Activated CD4-positive, CD25-positive, alpha-beta regulatory T cell treated with anti-CD3 and anti-CD28 coated beads, Interleukin-2, amount 50 U/mL, for 16 hours (primary cell): ENCODE results near the gene ZNF787.
A peak's percentile ranks its signal among the peaks of the same experiment; 100 is the strongest.

Source experiments
- DNase-seq: peaks from one replicate; pipeline ENCODE4 v3.0.0-alpha.2; 2020; ENCODE audit warnings: low read depth, low spot score

Gene ZNF787

DNA sequence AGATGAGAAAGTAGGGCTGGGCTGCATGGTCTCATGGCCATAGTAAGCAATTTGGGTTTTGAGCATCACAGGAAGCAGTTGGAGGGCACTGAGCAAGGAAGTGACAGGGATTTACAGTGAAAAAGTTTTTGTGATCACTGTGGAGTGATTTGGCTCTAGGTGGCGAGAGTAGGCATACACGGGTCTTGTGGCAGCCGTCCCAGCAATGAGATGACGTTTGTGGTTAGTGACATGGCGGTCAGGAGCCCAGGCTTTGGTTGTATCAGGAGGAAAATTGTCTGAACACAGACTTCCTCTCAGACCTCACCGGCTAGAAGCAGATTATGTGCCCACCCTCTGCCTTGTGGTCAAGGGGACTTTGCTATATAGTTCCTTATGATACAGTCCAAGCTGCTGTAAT lies 23.3 kb upstream of the ZNF787 start:
- no peak for DNase-seq

DNA sequence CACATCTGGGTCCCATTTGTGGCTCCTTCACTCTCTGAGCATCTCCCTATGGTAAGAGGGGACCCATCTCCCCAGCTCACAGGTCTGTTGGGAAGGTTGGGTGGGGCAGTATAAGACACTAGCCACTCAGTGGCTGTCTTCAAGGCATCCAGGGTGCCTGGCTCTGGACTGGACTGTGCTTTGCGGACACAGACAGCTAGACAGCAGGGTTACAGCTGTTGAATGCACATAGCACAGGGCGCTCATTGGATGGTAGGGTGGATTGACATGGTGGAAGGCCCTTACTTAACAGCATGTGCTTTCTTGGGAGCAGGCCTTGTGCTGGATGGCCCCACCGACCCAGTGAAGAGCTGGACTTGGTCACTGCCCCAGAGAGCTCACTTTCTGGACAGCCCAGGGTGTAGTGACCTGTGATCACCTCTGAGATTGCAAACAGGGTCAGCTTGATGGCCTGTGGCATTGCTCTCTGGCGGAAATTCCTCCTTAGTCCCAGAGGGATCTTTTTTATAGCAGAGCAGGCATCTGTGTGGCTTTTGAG lies 21.9 kb upstream of the ZNF787 start:
- DNase-seq = no peak

DNA sequence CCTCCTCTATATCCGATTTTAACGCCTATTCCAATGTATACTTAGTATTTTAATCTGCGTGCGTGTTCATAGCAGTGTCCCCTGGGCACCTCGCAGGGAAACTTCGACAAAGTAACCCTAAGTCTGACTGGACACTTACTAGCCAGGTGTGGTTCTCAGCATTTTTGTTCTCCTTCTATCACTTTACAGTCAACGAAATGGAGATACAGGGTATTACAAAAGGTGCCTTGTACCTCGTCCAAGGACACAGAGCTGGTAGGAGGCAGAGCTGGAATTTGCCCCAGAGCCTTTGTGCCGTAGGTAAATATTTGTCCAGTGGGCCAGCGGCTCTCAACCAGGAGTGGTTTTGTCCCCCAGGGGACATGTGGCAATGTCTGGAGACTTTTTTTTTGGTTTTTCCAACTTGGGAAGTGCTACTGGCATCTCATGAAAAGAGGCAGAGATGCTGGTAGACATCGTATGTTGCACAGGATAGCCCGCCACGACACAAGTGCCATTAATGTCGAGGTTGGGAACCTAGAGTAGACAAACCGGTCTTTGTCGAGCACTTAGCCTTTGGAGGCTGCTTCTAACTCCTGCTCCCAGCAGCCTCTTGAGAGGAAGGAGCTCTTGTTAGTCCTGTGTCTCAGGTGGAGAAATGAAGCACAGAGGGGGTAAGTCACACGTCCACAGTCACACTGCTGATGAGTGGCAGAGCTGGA lies 21.1 kb upstream of the ZNF787 start:
- no peak for DNase-seq

DNA sequence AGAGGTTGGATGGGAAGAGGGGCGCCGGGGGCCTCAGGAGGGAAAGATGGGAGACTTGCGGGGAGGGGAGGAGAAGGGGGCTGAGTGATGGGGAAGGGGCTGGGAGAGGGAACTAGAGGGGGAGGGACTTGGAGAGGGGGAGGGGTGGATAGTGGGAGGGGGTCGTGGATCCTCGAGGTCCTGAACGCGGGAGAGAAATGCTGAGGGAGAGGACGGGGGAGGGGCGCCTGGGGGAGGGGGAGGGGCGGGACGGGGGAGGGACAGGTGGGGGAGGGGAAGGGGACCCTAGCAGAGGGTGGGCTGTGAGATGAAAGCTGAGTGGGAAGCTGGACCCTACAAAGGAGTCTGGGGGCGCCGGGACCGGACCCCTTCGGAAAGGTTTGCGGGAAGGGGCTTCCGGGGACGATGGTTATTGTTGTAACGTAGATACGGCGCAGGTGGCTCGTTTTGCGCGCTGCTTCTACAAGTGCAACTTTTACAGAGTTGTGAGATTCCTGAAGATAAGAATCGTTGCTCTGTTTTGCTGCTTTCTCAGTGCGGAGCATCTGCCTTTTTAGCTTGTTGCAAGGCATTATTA lies 20.4 kb upstream of the ZNF787 start:
- no peak for DNase-seq

DNA sequence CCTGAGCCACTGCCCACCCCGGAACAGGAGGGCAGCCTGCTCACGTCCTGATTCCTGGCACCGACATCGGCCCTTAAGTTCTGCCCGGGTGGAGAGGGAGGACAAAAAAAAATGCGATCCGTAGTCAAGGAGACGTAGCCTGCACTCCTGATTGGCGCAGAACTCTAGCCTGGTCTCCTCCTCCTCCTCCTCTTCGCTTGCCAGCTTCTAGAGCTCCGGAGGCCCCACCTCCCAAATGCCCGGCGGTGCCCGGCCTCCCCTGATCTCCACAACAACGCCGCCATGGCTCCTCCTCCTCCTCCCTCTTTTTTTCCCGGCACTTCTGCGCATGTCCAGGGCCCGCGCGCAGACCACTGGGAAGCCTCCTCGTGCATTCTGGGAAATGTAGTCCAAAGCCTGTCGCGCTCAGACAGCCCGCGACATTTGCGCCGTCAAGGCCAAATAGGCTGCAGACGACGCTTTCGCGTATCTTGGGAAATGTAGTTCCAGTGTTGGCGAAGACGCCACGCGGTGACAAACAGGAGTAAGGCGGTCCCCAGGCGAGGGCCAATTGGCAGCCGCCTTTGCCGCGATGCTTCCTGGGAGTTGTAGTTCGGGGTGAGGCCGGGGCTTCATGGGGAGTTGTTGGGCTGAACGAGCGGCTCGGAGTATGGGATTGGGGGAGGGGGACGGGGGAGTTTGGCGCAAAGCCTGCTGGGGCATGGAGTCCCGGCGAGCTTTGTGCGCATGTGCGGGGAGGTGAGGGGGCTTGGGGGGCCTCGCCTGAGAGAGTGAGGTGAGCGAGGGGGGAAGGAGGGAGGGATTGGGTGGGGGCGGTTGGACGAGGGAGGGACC lies 19.7 kb upstream of the ZNF787 start, which contains the start of gene ZNF444:
Gene ZNF444, plus strand, starts transcription at position 705 of the 834 bp plus-strand sequence. CDS start 5,625 bp downstream, outside the sequence.
- peak; percentile 100 for DNase-seq

DNA sequence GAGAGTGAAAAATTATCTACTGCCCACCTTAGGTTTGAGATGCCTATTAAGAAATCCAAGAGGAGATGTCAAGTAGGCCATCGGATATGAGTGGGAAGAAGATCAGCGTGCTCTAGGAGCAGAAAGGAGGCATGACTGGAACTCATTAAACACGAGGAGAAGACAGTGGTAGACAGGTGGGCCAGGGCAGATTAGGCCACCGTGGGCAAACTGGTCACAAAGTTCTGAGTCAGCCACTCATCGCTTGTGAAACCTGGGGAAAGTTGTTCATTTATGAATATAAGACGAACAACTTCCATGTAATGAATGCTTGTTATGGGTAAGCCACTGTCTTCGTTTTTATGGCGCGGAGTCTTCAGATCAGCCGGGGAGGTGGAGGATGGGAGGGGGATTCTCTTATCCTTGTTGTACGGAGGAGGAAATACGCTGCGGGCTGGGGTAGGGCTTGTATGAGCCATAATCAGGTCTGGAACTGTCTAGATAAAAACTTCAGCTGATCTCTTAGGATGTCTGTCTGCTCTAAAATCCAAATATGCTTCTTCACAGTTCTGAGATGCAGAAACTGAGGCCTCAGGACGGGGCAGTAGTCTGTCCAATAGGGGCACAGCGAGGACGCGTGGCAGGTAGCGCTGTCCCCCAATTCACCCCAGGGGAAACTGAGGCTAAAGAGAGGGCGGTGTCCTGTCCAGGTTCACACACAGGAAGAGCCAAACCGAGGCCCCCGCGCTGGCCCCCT lies 18.9 kb upstream of the ZNF787 start:
- no peak for DNase-seq

DNA sequence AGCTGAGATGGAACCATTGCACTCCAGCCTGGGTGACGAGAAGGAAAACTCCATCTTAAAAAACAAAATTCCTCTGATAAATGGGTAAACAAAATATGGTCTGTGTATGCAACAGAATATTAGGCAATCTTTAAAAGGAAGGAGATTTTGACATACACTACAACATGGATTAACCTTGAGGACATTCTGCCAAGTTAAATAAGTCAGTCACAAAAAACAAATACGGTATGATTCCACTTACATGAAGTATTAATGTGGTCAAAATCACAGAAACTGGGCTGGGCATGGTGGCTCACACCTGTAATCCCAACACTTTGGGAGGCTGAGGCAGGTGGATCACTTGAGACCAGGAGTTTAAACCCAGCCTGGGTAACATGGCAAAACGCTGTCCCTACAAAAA lies 17.0 kb upstream of the ZNF787 start:
- DNase-seq = no peak

DNA sequence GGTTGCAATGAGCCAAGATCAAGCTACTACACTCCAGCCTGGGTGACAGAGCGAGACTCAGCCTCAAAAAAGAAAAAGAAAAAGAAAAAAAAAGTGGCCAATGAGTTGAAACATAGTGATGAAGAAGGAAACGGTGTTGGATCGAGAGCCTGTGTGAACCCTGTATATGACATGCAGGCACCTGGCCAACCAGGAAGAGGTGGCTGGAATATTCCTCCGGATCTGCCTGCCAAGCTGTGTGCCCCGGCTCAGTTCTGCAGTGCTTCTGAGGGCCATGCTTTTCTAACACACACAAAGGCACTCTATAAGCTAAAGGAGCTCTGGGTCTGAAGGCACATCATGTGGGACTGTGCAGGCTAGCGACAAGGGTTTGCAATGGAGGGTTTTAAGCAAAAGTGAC lies 16.3 kb upstream of the ZNF787 start:
- DNase-seq = no peak

DNA sequence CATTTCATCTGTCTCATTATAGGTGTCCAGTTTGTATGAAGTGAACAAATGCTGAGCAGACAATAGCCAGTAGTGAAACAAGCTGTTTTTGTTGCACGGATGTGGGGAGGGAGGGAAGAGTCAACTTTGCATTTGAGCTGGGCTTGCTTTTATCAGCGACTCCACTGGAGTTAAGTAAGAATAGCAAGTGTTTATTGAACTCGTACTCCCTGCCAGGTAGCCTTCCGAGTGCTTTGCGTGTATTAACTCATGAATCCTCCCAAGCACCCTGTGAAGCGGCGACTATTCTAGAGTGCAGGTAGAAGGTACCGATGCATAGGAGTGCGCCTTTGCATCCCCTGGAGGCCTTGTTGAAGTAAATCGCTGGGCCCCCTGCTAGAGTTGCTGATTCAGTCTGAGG lies 15.3 kb upstream of the ZNF787 start:
- no peak for DNase-seq

DNA sequence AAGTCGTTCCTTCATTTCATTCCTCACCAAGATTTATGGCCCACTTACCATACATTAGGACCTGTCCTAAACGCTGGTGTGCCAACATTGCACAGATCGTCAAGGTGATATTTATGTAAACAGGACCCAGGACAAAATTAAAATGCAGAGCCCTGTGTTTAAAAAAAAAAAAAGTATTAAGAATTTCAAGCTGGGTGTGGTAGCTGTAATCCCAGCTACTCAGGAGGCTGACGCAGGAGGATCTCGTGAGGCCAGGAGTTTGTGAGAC lies 13.5 kb upstream of the ZNF787 start:
- no peak for DNase-seq

DNA sequence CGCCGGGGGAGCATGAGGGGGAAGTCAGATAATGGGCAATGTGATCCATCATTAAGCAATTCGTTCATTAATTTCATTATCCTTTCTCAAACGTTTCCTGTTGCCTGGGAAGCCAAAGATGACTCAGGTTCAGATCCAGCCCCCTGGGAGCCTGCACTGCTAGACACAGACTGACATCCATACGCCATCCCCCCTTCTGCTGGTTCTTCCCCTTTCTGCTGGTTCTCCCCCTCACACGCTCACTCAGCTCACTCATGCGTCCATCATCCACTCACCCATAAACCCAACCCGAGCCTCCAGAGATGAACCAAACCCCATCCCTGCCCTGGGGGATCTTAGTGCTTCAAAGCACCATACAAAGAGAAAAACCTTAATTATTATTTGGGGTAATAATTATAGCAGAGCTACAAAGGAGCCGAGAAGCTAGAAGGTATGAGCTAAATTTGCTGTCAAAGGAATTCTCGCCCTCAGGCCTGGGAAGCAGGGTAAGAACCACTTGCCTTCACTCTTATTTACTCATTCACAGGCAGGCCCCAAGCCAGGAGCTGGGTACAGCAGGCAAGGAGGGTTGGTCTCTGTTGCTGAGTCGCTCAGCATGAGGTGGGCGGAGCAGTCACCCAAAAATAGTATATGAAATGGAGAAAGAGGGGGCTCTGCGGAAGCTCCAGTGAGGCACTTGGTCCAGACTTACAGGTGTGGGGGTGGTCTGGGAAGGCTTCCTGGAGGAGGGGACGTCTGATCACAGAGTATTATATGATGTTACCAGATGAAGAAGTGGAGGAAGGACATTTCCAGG lies 13.0 kb upstream of the ZNF787 start:
- DNase-seq = no peak

DNA sequence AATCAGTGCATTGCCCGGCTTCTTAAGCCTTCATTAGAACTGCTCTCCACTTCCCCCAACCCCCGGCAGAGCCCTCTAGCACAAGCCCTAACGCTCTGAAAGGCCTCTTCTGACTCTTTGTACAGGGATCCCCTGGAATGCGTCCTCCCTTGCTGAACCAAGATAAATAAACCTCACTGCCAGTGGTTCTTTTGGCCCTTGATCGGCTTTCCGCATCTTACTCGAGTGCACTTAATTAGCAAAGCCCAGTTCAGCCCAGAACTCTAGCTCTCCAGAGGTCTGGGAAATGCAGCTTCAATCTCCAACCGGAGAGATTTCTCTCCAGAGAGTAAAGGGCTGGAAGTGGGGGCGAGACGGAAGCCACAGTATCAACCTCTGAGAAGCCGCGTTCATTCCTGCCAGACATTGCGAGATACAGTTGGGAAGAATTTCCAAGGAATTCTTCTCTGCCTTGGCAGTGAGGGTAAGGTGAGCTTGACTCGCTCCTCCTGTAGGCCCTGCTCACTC lies 11.3 kb upstream of the ZNF787 start:
- DNase-seq = no peak

DNA sequence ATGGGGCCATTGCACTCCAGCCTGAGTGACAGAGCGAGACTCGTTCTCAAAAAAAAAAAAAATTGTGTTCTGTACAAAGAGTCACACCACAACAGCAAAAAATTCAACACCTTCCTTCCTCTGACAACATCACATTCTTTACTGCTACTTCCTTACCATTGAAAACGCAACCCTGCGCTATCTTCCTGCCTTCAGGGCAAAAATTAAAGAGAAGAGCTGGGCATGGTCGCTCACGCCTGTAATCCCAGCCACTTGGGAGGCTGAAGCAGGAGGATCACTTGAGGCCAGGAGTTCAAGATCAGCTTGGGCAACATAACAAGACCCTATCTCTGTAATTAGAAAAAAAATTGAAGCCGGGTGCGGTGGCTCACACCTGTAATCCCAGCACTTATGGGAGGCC lies 10.6 kb upstream of the ZNF787 start:
- DNase-seq = no peak

DNA sequence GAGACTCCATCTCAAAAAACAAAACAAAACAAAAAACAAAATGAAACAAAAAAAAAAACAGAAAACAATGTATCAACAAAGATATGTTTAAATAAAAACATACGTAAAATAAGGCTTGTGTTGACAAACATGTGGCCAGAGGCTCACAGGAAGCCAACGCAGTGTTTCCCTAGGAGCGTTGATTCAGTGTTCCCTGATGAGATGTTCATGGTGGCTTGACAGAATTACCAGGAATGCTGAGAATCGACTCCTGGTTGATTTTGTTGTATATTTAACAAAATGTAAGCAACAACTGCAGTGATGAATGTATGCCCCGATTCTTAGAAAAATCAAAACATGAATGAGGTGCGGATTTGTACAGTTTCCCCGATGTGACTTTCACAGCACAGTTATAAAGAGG lies 8.9 kb upstream of the ZNF787 start:
- DNase-seq = no peak

DNA sequence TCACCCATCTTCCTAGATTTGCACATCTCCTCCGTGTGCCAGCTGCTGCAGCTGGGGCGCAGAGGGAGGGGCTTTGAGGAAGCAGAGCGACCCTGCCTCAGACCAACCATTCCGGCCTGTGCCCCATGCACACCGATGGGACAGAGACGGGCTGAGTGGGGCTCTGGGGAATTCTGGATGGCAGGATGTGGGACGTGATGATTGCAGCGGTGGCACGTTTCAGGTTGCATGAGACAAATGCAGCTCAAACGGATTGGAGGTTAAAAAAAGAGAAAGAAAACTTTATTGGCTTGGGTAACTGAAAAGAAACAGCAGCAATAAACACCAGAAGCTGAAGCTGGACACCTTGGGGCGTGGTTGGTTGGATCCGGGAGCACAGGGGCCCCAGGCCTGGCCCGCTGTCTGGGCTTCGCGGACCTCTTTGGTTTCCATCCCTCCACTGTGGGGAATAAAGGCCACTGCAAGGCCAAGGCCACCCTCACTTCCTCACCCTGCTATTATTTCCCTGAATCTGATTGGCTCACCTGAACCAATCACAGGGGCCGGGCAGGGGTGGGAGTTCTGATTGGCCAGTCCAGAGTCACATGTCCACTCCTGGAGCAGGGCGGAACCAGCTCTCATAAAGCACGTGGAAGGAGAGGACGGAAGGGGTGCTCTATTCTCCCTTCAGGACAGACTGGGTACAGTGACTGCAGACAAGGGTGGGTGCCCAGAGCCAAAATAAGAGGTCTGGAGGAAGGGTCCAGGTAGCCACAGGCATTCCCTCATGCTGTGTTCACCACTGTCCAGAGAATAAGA lies 6.1 kb upstream of the ZNF787 start:
- DNase-seq = no peak

DNA sequence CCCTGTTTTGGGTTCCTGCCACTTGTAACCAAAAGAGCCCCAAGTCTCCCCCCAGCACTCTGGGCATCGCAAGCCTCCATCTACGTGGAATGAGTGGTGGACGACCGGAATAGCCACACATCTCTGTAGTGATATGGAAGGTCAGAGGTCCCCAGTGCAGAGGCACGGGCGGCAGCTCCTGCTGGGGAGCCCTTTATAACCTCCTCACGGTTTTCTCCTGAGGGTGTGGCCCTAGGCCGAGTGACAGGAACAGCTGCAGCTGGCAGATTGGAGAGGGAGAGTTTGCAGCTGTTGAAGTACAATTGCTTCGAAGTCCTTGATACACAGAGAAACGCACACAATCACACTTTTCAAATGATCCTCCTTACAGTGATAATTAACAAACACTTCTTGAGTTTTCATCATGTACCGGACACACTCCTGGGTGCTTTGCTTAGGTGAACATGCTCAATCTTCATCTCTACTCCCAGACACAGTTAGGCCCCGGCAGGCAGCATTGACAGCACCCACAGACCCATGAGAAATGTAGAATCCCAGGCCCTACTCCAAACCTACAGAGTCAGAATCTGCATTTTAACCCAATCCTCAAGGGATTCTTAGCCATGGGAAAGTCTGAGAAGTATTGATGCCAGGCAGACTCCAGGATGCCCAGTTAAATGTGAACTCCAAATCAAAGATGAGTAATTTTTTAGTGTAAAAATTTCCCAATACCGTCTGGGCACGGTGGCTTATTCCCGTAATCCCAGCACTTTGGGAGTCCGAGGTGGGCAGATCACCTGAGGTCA lies 4.9 kb upstream of the ZNF787 start:
- DNase-seq = no peak

DNA sequence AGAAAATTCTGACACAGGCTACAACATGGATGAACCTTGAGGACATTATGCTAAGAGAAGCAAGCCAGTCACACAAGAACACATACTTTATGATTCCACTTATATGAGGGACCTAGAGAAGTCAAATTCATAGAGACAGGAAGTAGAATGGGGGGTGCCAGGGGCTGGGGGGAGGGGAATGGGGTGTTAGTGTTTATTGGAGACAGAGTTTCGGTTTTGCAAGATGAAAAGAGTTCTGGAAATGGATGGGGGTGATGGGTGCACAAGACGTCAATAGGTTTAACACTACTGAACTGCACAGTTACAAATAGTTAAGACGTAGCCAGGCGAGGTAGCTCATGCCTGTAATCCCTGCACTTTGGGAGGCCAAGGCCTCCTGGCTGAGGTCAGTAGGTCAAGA lies 3.5 kb upstream of the ZNF787 start:
- DNase-seq = no peak

DNA sequence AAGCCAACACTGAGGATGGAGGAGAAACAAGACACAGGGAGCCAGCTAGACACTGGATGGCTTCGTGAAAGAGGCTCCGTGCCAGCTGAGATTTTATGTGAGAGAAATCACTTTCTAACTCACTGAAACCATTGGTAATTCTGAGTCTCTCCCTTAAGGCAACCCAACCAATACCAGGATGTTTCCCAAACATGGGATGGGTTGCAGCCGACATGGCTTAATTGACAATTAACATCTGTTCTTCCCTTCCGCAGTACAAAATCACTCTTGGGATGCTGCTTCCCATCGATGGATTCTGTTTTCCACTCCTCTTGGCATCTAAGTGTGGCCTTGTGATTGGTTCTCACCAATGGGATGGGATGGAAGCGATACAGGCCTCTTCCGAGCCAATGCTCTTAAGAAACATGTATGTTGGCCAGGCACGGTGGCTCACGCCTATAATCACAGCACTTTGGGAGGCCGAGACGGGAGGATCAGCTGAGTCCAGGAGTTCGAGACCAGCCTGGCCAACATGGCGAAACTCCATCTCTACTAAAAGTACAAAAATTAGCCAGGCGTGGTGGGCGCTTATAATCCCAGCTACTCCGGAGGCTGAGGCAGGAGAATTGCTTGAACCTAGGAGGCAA lies 2.3 kb upstream of the ZNF787 start:
- DNase-seq = no peak
